Activated CD4-positive, alpha-beta T cell treated with anti-CD3 and anti-CD28 coated beads, Interleukin-2, amount 50 U/mL, for 48 hours (primary cell): ENCODE data around the gene INHBE.

ENCODE experiments used
- DNase-seq, 2 experiments: peaks; one replicate each; pipeline ENCODE4 v3.0.0-alpha.2; 2020

Gene INHBE

GRCh38 chr12:57461917-57462250 is 6.8 kb downstream of the INHBE start:
- DNase-seq = no peak

- DNase-seq = peak; percentile 92 to 94
Observed at GRCh38 chr12:57462251-57462911, 7.3 kb downstream of the INHBE start.

- DNase-seq = no peak
Observed at GRCh38 chr12:57462912-57463253, 7.8 kb downstream of the INHBE start.

- DNase-seq = no peak
Observed at GRCh38 chr12:57464569-57464968, 9.5 kb downstream of the INHBE start.

DNA sequence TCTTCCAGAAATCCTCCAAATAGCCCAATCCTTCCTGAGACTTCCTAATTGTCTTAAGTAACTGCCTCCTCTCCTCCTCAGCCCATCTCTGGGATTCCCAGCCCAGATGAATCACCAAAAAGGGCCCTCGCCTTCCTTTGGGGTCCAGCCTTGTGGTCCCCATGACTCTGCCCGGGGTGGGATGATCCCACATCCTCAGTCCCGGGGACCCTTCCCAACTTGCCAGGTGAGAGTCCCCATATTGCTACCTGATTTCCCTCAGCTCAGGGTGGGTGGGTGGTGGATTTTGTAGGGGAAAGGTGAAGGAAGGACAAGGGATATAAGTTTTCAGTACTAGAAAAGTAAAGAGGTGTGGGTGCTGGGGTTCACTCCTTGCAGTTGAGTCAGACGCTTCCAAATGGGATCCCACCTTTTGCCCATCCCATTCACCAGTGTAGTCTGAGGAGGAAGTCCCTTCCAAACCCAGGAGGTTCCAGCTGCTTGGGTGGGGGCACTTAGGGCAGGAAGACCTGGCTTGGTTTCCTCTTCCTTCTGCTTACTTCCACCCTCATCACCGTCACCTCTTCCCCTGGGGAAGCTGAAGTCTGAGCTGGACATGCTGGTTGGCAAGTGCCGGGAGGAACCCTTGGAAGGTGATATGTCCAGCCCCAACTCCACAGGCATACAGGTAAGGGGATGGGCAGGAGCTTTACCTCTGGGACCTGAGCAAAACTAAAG is 10.1 kb downstream of the INHBE start:
- no peak for DNase-seq

GRCh38 chr12:57465747-57466505 is 10.8 kb downstream of the INHBE start:
- DNase-seq = no peak

- DNase-seq = no peak
Observed at GRCh38 chr12:57467212-57467874, 12.2 kb downstream of the INHBE start.

DNA sequence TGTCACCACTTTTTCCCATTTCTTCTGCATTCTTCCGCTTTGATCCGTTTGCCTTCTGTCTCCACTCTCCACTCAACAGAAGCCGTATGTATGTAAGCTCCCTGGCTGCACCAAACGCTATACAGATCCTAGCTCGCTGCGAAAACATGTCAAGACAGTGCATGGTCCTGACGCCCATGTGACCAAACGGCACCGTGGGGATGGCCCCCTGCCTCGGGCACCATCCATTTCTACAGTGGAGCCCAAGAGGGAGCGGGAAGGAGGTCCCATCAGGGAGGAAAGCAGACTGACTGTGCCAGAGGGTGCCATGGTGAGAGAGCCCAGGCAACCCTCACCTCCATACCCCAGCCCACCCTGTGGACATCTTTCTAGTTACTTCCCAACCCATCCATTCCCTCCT is 12.8 kb downstream of the INHBE start:
- DNase-seq = no peak

GRCh38 chr12:57469296-57470164 is 14.4 kb downstream of the INHBE start:
- DNase-seq = no peak

DNA sequence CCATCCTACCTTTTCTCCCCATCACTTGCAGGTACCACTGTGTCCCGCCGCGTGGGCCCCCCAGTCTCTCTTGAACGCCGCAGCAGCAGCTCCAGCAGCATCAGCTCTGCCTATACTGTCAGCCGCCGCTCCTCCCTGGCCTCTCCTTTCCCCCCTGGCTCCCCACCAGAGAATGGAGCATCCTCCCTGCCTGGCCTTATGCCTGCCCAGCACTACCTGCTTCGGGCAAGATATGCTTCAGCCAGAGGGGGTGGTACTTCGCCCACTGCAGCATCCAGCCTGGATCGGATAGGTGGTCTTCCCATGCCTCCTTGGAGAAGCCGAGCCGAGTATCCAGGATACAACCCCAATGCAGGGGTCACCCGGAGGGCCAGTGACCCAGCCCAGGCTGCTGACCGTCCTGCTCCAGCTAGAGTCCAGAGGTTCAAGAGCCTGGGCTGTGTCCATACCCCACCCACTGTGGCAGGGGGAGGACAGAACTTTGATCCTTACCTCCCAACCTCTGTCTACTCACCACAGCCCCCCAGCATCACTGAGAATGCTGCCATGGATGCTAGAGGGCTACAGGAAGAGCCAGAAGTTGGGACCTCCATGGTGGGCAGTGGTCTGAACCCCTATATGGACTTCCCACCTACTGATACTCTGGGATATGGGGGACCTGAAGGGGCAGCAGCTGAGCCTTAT is 15.3 kb downstream of the INHBE start:
- DNase-seq = no peak

- no peak for DNase-seq
Observed at GRCh38 chr12:57470970-57471656, 16.0 kb downstream of the INHBE start.

DNA sequence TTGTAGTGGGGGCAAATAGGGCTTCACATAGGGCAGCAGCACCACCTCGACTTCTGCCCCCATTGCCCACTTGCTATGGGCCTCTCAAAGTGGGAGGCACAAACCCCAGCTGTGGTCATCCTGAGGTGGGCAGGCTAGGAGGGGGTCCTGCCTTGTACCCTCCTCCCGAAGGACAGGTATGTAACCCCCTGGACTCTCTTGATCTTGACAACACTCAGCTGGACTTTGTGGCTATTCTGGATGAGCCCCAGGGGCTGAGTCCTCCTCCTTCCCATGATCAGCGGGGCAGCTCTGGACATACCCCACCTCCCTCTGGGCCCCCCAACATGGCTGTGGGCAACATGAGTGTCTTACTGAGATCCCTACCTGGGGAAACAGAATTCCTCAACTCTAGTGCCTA is 16.6 kb downstream of the INHBE start:
- no peak for DNase-seq

- DNase-seq = no peak
Observed at GRCh38 chr12:57472391-57472790, 17.3 kb downstream of the INHBE start.

GRCh38 chr12:57473392-57473791 is 18.3 kb downstream of the INHBE start:
- no peak for DNase-seq

DNA sequence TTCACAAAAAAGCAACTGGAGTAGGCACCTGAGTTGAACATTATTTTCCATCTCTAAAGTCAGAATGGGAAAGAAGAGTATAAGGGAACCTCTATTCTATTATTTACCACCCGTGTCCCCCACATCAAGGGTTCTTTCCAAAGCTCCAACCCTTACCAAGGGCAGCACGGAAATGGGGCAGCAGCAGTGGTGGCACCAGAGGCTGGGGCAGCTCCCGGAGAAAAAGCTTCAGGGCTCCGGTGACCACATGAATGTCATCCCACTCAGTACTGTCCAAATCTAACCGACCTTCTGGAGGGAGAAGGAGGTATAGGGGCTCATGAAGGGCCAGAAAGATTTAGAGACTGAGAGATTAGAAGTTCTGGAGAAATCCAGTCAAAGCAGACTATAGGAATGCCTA is 18.8 kb downstream of the INHBE start:
- no peak for DNase-seq

GRCh38 chr12:57474430-57474829 is 19.3 kb downstream of the INHBE start:
- no peak for DNase-seq

DNA sequence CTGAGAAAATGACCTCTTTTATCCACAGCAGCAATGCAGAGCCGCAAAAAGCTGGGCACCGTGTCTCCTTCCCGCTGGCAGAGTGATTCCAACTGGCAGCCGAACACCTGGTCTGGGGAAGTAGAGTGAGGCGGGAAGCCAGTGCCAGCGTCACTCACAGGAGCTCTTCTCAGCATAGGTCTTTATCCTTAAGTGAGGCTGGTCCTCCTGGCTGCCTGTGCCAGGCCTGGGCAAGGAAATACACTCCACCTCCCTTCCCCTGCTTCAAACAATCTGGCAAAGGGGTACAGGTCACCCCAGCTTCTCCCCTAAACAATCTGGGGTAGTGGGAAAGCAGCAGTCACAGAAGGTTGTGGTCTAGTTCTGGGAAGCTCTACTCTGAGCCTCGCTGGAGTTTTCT is 19.8 kb downstream of the INHBE start:
- DNase-seq = no peak

GRCh38 chr12:57475271-57476161 is 20.4 kb downstream of the INHBE start:
- no peak for DNase-seq

GRCh38 chr12:57476162-57476992 is 21.3 kb downstream of the INHBE start:
- DNase-seq = peak; percentile 88 to 90
